ENCODE measurements around the gene UBE2E3.

GRCh38 chr2:181072486-181073235 is 92.3 kb downstream of the UBE2E3 start:
- TF ChIP-seq CTCF (IDR thresholded peaks at IDR 0.05) (no peak), EZH2 (IDR thresholded peaks at IDR 0.05) (no peak), EZH2phosphoT487 (IDR thresholded peaks at IDR 0.05) (no peak)
